PC-9 (cell line): ENCODE results near the gene MUC13.

Experiments
- EZH2 ChIP-seq: fragments of 200-600 bp; sonication (generic); IDR thresholded peaks from 2 replicates; pipeline ENCODE4 v1.8.0; 2017; ENCODE audit warnings: antibody characterized with exemption, low read depth
- TF ChIP-seq, protein P1 (sequence below): fragments of 200-600 bp; sonication (generic); conservative IDR thresholded peaks from 2 replicates; pipeline ENCODE4 v1.6.1; 2017; ENCODE audit warnings: mixed run types, antibody characterized with exemption, mild to moderate bottlenecking, moderate library complexity

- TF ChIP-seq, protein P1, sequence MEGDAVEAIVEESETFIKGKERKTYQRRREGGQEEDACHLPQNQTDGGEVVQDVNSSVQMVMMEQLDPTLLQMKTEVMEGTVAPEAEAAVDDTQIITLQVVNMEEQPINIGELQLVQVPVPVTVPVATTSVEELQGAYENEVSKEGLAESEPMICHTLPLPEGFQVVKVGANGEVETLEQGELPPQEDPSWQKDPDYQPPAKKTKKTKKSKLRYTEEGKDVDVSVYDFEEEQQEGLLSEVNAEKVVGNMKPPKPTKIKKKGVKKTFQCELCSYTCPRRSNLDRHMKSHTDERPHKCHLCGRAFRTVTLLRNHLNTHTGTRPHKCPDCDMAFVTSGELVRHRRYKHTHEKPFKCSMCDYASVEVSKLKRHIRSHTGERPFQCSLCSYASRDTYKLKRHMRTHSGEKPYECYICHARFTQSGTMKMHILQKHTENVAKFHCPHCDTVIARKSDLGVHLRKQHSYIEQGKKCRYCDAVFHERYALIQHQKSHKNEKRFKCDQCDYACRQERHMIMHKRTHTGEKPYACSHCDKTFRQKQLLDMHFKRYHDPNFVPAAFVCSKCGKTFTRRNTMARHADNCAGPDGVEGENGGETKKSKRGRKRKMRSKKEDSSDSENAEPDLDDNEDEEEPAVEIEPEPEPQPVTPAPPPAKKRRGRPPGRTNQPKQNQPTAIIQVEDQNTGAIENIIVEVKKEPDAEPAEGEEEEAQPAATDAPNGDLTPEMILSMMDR = no peak
- TF ChIP-seq EZH2 = no peak
These were observed 55.8 kb downstream of the MUC13 start for GRCh38 chr3:124878561-124879336.
